Type B pancreatic cell (in vitro differentiated cells): Measurements from ENCODE around the gene ZAR1. TPM values are rescaled to one million over a fixed set of nuclear protein-coding genes. Genes with fewer than 3 reads are reported as not detected.
A peak's percentile ranks its signal among the peaks of the same experiment; 100 is the strongest.

Experiments
- DNase-seq: peaks from one replicate; pipeline ENCODE4 v3.0.0; 2021; ENCODE audit warnings: mixed read lengths; ENCODE audit not compliant: unreplicated experiment; ENCODE audit errors: extremely low spot score
- H3K27ac Mint-ChIP-seq: 2 replicates; pipeline ENCODE4 v1.8.0; 2021; ENCODE audit warnings: mild to moderate bottlenecking, mixed read lengths
- H3K27me3 Mint-ChIP-seq: 2 replicates; pipeline ENCODE4 v1.8.0; 2021; ENCODE audit warnings: mixed read lengths
- H3K36me3 Mint-ChIP-seq: 2 replicates; pipeline ENCODE4 v1.8.0; 2021; ENCODE audit warnings: mixed read lengths
- H3K4me1 Mint-ChIP-seq: one replicate; pipeline ENCODE4 v1.8.0; 2021; ENCODE audit warnings: mixed read lengths; ENCODE audit not compliant: unreplicated experiment
- H3K4me3 Mint-ChIP-seq: 2 replicates; pipeline ENCODE4 v1.8.0; 2021; ENCODE audit warnings: mild to moderate bottlenecking, mixed read lengths
- H3K9me3 Mint-ChIP-seq: 2 replicates; pipeline ENCODE4 v1.8.0; 2021; ENCODE audit warnings: mixed read lengths
- CTCF ChIP-seq: fragments of 200-600 bp; sonication (generic); conservative IDR thresholded peaks from 2 replicates; pipeline ENCODE4 v1.5.0; 2021; ENCODE audit warnings: antibody characterized with exemption, mild to moderate bottlenecking
- total RNA-seq: library from RNA; stranded (reverse); gene quantifications from 2 replicates; pipeline ENCODE4 v1.2.1, GENCODE V29; 2021; ENCODE audit warnings: low replicate concordance

The ZAR1 gene
- total RNA-seq, 1 donor from 2014 or later: not detected

GRCh38 chr4:48483006-48483776 is 6.9 kb upstream of the ZAR1 start, which contains the start of gene SLC10A4:
SLC10A4 (plus strand) TSS chr4:48483343; CDS start chr4:48483562, 219 bp downstream.
- peaks cover 6% of the 10 kb centered on the region for H3K36me3 Mint-ChIP-seq
- H3K27ac Mint-ChIP-seq: peak within 1 kb of the TSS; percentile 32
- TF ChIP-seq CTCF: no peak
- no peaks in the 10 kb centered on the region for H3K9me3 Mint-ChIP-seq
- peak within 1 kb of the TSS; percentile 84 for H3K4me3 Mint-ChIP-seq
- no peak for DNase-seq
- peaks cover 68% of the 10 kb centered on the region for H3K27me3 Mint-ChIP-seq
- H3K4me1 Mint-ChIP-seq: peaks cover 6% of the 10 kb centered on the region

- Mint-ChIP-seq H3K27me3 (peaks cover 72% of the 10 kb centered on the region), H3K36me3 (peaks cover 6% of the 10 kb centered on the region), H3K9me3 (no peaks in the 10 kb centered on the region), H3K4me1 (peaks cover 6% of the 10 kb centered on the region), H3K27ac (peak overlapping the region; percentile 32), H3K4me3 (peak overlapping the region; percentile 82)
- TF ChIP-seq CTCF: no peak
- DNase-seq: no peak
Measured at GRCh38 chr4:48483777-48484493, 6.1 kb upstream of the ZAR1 start.

GRCh38 chr4:48484494-48485168 is 5.4 kb upstream of the ZAR1 start:
- H3K4me1 Mint-ChIP-seq: peaks cover 6% of the 10 kb centered on the region
- peaks cover 6% of the 10 kb centered on the region for H3K36me3 Mint-ChIP-seq
- no peak for TF ChIP-seq CTCF
- peaks cover 79% of the 10 kb centered on the region for H3K27me3 Mint-ChIP-seq
- peak overlapping the region; percentile 32 for H3K27ac Mint-ChIP-seq
- peak overlapping the region; percentile 82 for H3K4me3 Mint-ChIP-seq
- no peaks in the 10 kb centered on the region for H3K9me3 Mint-ChIP-seq
- no peak for DNase-seq

- TF ChIP-seq CTCF: no peak
- Mint-ChIP-seq H3K9me3 (no peaks in the 10 kb centered on the region), H3K4me3 (peak overlapping the region; percentile 78), H3K27me3 (peaks cover 75% of the 10 kb centered on the region), H3K27ac (no peak overlapping the region), H3K4me1 (no peaks in the 10 kb centered on the region), H3K36me3 (peaks cover 6% of the 10 kb centered on the region)
- DNase-seq: no peak
Measured at GRCh38 chr4:48489683-48490011, 405 bp upstream of the ZAR1 start.

- peaks cover 11% of the 10 kb centered on the region for H3K36me3 Mint-ChIP-seq
- peaks cover 62% of the 10 kb centered on the region for H3K27me3 Mint-ChIP-seq
- no peaks in the 10 kb centered on the region for H3K4me1 Mint-ChIP-seq
- no peak for TF ChIP-seq CTCF
- no peaks in the 10 kb centered on the region for H3K9me3 Mint-ChIP-seq
- no peak for DNase-seq
- no peak overlapping the region for H3K4me3 Mint-ChIP-seq
- no peak overlapping the region for H3K27ac Mint-ChIP-seq
Measured at GRCh38 chr4:48490680-48491513, 845 bp downstream of the ZAR1 start.
